ENCODE data around the gene PCSK2. TPM values are rescaled to one million over a fixed set of nuclear protein-coding genes. Genes with fewer than 3 reads are reported as not detected.

PCSK2 gene
- total and polyA plus RNA-seq, 4 donors = 0.51 to 9.8 (median 1.5) TPM

GRCh38 chr20:17403461-17403860, 176.6 kb downstream of the PCSK2 start:
- Histone ChIP-seq H3K27me3 (ENCODE audit: control insufficient read depth in 3 of 3, insufficient read depth in 3 of 3, low read length in 2 of 3) (no peaks in the 10 kb centered on the region), H3K27ac (ENCODE audit: low read depth in 1 of 2, low read length in 1 of 2) (no peak overlapping the region), H3K4me1 (ENCODE audit: control insufficient read depth in 5 of 5, insufficient read depth in 5 of 5, low read length in 5 of 5) (peaks cover 0 to 25% (median 0%) of the 10 kb centered on the region in 5 donors), H3K9ac (ENCODE audit: insufficient read depth in 1 of 2, low read length in 2 of 2) (no peak overlapping the region), H3K4me3 (no peak overlapping the region), H3K36me3 (ENCODE audit: control insufficient read depth in 4 of 4, insufficient read depth in 4 of 4, low read length in 4 of 4) (no peaks in the 10 kb centered on the region), H3K9me3 (ENCODE audit: control insufficient read depth in 4 of 4, insufficient read depth in 3 of 4, low read length in 3 of 4) (no peaks in the 10 kb centered on the region)
- 62 to 72% methylated on average over 4 of the region's 4 CpGs for WGBS, 2 donors
- no peak for TF ChIP-seq CTCF (IDR thresholded peaks at IDR 0.05; ENCODE audit: control extremely low read depth, extremely low read depth)
- ATAC-seq (ENCODE audit: insufficient read depth, low FRiP score) (no peak), DNase-seq (peak in 1 of 3 donors; percentile 16)

GRCh38 chr20:17406051-17406590, 179.3 kb downstream of the PCSK2 start:
- WGBS, 2 donors = 75 to 89% methylated on average over 3 of the region's 3 CpGs
- Histone ChIP-seq H3K9me3 (ENCODE audit: control insufficient read depth in 4 of 4, insufficient read depth in 3 of 4, low read length in 3 of 4) (peaks cover 0 to under 1% (median 0%) of the 10 kb centered on the region in 4 donors), H3K27me3 (ENCODE audit: control insufficient read depth in 3 of 3, insufficient read depth in 3 of 3, low read length in 2 of 3) (no peaks in the 10 kb centered on the region), H3K27ac (ENCODE audit: low read depth in 1 of 2, low read length in 1 of 2) (no peak overlapping the region), H3K4me1 (ENCODE audit: control insufficient read depth in 5 of 5, insufficient read depth in 5 of 5, low read length in 5 of 5) (peaks cover 0 to 25% (median 0%) of the 10 kb centered on the region in 5 donors), H3K9ac (ENCODE audit: insufficient read depth in 1 of 2, low read length in 2 of 2) (no peak overlapping the region), H3K4me3 (no peak overlapping the region), H3K36me3 (ENCODE audit: control insufficient read depth in 4 of 4, insufficient read depth in 4 of 4, low read length in 4 of 4) (no peaks in the 10 kb centered on the region)
- TF ChIP-seq CTCF (IDR thresholded peaks at IDR 0.05; ENCODE audit: control extremely low read depth, extremely low read depth) = no peak
- DNase-seq = peak in 2 of 3 donors; percentile 76 to 84
- ATAC-seq (ENCODE audit: insufficient read depth, low FRiP score) = no peak

- Histone ChIP-seq H3K9me3 (ENCODE audit: control insufficient read depth in 4 of 4, insufficient read depth in 3 of 4, low read length in 3 of 4) (peaks cover 0 to 3% (median 0%) of the 10 kb centered on the region in 4 donors), H3K27ac (ENCODE audit: low read depth in 1 of 2, low read length in 1 of 2) (no peak overlapping the region), H3K4me1 (ENCODE audit: control insufficient read depth in 5 of 5, insufficient read depth in 5 of 5, low read length in 5 of 5) (peaks cover 0 to 25% (median 0%) of the 10 kb centered on the region in 5 donors), H3K4me3 (no peak overlapping the region), H3K9ac (ENCODE audit: insufficient read depth in 1 of 2, low read length in 2 of 2) (no peak overlapping the region), H3K27me3 (ENCODE audit: control insufficient read depth in 3 of 3, insufficient read depth in 3 of 3, low read length in 2 of 3) (no peaks in the 10 kb centered on the region), H3K36me3 (ENCODE audit: control insufficient read depth in 4 of 4, insufficient read depth in 4 of 4, low read length in 4 of 4) (no peaks in the 10 kb centered on the region)
- no peak for ATAC-seq (ENCODE audit: insufficient read depth, low FRiP score)
- WGBS, 2 donors = 60 to 69% methylated on average over 5 of the region's 5 CpGs
- no peak for TF ChIP-seq CTCF (IDR thresholded peaks at IDR 0.05; ENCODE audit: control extremely low read depth, extremely low read depth)
- no peak for DNase-seq
Measured at GRCh38 chr20:17407550-17407949, 180.7 kb downstream of the PCSK2 start.

GRCh38 chr20:17417225-17417624, 190.4 kb downstream of the PCSK2 start:
- H3K9ac ChIP-seq (ENCODE audit: insufficient read depth in 1 of 2, low read length in 2 of 2) = no peak overlapping the region
- no peaks in the 10 kb centered on the region for H3K36me3 ChIP-seq (ENCODE audit: control insufficient read depth in 4 of 4, insufficient read depth in 4 of 4, low read length in 4 of 4)
- no peak overlapping the region for H3K4me3 ChIP-seq
- H3K27me3 ChIP-seq (ENCODE audit: control insufficient read depth in 3 of 3, insufficient read depth in 3 of 3, low read length in 2 of 3) = no peaks in the 10 kb centered on the region
- no peak overlapping the region for H3K27ac ChIP-seq (ENCODE audit: low read depth in 1 of 2, low read length in 1 of 2)
- H3K9me3 ChIP-seq (ENCODE audit: control insufficient read depth in 4 of 4, insufficient read depth in 3 of 4, low read length in 3 of 4) = no peaks in the 10 kb centered on the region
- DNase-seq = no peak
- no peak for TF ChIP-seq CTCF (IDR thresholded peaks at IDR 0.05; ENCODE audit: control extremely low read depth, extremely low read depth)
- ATAC-seq (ENCODE audit: insufficient read depth, low FRiP score) = no peak
- WGBS, 2 donors = 90 to 95% methylated on average over 3 of the region's 3 CpGs
- peaks cover 0 to 2% (median 0%) of the 10 kb centered on the region in 5 donors for H3K4me1 ChIP-seq (ENCODE audit: control insufficient read depth in 5 of 5, insufficient read depth in 5 of 5, low read length in 5 of 5)

Data from lung (tissue), 12 donors.